ENCODE results near the gene FEN1.

FEN1 gene

GRCh38 chr11:61833926-61834277, 41.2 kb downstream of the FEN1 start:
- TF ChIP-seq, protein P1, sequence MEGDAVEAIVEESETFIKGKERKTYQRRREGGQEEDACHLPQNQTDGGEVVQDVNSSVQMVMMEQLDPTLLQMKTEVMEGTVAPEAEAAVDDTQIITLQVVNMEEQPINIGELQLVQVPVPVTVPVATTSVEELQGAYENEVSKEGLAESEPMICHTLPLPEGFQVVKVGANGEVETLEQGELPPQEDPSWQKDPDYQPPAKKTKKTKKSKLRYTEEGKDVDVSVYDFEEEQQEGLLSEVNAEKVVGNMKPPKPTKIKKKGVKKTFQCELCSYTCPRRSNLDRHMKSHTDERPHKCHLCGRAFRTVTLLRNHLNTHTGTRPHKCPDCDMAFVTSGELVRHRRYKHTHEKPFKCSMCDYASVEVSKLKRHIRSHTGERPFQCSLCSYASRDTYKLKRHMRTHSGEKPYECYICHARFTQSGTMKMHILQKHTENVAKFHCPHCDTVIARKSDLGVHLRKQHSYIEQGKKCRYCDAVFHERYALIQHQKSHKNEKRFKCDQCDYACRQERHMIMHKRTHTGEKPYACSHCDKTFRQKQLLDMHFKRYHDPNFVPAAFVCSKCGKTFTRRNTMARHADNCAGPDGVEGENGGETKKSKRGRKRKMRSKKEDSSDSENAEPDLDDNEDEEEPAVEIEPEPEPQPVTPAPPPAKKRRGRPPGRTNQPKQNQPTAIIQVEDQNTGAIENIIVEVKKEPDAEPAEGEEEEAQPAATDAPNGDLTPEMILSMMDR (IDR thresholded peaks at IDR 0.05): no peak

DNA sequence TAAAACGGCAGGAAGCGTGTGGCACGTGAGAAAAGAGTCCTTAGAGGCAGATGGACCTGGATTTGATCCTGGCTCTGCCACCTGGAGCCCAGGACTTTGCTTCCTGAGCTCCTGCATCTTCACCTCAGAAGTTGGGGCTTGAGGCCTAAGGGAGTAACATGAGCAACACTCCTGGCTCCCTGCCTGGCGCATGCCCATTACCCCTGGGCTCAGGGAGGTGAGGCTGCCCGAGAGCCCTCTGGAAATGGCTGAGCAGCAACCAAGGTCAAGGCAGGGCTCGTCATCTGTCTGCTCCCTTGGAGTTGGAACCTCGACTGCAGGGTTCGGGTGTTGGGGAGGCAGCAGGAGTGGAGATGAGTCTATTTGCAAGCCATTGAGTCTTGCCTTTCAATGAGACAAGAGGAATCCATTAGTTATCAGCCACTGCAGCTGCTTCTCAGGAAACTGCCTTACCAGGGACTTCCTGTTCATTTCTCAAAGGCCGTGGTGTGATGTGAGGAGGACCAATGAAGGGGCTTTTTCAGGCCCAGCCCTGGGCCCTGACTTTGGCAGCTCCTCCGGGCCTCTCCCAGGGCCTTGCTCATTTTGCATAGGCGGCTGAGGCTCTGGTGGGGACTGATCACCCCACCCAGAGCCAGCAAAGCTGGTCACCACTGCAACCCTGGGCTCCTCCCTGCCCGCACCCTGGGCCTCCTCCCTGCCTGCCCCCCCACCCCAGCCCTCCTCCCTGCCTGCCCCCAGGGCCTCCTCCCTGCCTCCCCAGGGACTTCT, 41.8 kb downstream of the FEN1 start:
- TF ChIP-seq, protein P1 (IDR thresholded peaks at IDR 0.05): no peak

- TF ChIP-seq, protein P1 (IDR thresholded peaks at IDR 0.05): no peak
Measured at GRCh38 chr11:61836193-61836592, 43.5 kb downstream of the FEN1 start.

- TF ChIP-seq, protein P1 (IDR thresholded peaks at IDR 0.05): no peak
Measured at GRCh38 chr11:61837411-61838005, 44.8 kb downstream of the FEN1 start.

GRCh38 chr11:61838501-61838900, 45.8 kb downstream of the FEN1 start:
- TF ChIP-seq, protein P1 (IDR thresholded peaks at IDR 0.05): no peak

DNA sequence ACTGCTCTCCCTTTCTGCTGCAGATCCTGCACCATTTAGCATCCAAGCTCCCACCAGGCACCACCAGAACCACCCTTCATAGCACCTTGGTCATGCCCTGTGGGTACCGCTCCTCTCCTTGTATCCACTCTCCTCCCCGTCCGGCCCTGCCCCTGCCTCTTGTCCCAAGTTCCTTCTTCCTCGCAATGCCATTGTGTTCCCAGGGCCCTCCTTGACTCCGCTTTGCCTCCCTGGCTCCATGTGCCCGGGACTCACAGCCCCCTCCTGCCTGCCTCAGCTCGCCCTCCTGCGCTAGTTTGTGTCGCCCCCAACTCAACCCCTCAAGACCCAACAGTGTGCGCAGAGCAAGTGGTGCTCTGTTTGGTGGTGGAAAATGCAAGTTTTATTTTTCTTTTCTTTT, 46.2 kb downstream of the FEN1 start:
- TF ChIP-seq, protein P1 (IDR thresholded peaks at IDR 0.05): no peak

DNA sequence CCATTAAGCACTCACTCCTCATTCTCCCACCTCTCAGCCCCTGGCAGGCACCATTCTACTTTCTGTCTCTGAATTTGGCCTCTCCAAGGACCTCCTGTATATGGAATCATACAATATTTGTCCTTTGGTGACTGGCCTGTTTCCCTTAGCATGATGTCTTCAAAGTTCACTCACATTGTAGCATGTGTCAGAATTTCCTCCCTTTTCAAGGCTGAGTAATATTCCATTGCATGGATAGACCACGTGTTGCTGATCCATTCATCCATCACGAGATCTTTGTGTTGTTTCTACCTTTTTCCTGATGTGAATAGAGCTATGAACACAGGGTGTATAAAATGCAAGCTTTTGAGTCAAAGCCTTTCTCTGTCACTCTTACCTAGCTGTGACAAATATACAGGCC, 47.0 kb downstream of the FEN1 start:
- TF ChIP-seq, protein P1 (IDR thresholded peaks at IDR 0.05): no peak
